Thoracic aorta (tissue), 2 donors: ENCODE results near the gene NRP1. TPM values are rescaled to one million over a fixed set of nuclear protein-coding genes. Genes with fewer than 3 reads are reported as not detected.

Source experiments
- ATAC-seq: fragments of 150-250 bp; one replicate; pipeline ENCODE4 v1.8.0; 2017; ENCODE audit warnings: low read depth; ENCODE audit not compliant: insufficient number of reproducible peaks, low FRiP score
- DNase-seq: peaks from one replicate; pipeline ENCODE4 v3.0.0-alpha.2; 2020; ENCODE audit warnings: low spot score
- H3K27ac ChIP-seq, 2 donors: fragments of 200-600 bp; sonication (generic); 1 replicate in 1 of 2; 2 replicates in 1 of 2; pipeline ENCODE4 v1.5.1; 2016; ENCODE audit warnings: mild to moderate bottlenecking in 2 of 2, moderate library complexity in 2 of 2
- H3K27me3 ChIP-seq: fragments of 200-600 bp; sonication (generic); replicated peaks from 2 replicates; pipeline ENCODE4 v1.6.0; 2016; ENCODE audit warnings: mild to moderate bottlenecking; ENCODE audit not compliant: insufficient read depth
- H3K36me3 ChIP-seq: fragments of 200-600 bp; sonication (generic); one replicate; pipeline ENCODE4 v1.5.1; 2016
- H3K4me1 ChIP-seq, 2 donors: fragments of 200-600 bp; sonication (generic); 1 replicate in 1 of 2; 2 replicates in 1 of 2; pipeline versions ENCODE4 v1.5.1 to v1.6.0; 2016; ENCODE audit warnings: low read depth in 2 of 2, mild to moderate bottlenecking in 1 of 2; ENCODE audit not compliant: control insufficient read depth in 1 of 2
- H3K4me3 ChIP-seq: fragments of 200-600 bp; sonication (generic); 2 replicates; pipeline ENCODE4 v1.5.1; 2016; ENCODE audit warnings: mild to moderate bottlenecking
- H3K9me3 ChIP-seq: fragments of 200-600 bp; sonication (generic); 2 replicates; pipeline ENCODE4 v1.5.1; 2016
- total RNA-seq, 2 donors: library from RNA; depleted of rRNA; stranded (reverse); fragments of >200 nt; gene quantifications; one replicate each; pipeline versions ENCODE4 v1.1.0 to v1.2.3, GENCODE V29; 2016
- TF ChIP-seq, protein P1 (sequence below): fragments of 200-600 bp; sonication (generic); IDR thresholded peaks from one replicate; pipeline ENCODE4 v1.5.1; 2019; ENCODE audit warnings: antibody characterized with exemption

The NRP1 gene
- total RNA-seq, 2 donors from 2014 or later: 66.9 to 117 TPM

DNA sequence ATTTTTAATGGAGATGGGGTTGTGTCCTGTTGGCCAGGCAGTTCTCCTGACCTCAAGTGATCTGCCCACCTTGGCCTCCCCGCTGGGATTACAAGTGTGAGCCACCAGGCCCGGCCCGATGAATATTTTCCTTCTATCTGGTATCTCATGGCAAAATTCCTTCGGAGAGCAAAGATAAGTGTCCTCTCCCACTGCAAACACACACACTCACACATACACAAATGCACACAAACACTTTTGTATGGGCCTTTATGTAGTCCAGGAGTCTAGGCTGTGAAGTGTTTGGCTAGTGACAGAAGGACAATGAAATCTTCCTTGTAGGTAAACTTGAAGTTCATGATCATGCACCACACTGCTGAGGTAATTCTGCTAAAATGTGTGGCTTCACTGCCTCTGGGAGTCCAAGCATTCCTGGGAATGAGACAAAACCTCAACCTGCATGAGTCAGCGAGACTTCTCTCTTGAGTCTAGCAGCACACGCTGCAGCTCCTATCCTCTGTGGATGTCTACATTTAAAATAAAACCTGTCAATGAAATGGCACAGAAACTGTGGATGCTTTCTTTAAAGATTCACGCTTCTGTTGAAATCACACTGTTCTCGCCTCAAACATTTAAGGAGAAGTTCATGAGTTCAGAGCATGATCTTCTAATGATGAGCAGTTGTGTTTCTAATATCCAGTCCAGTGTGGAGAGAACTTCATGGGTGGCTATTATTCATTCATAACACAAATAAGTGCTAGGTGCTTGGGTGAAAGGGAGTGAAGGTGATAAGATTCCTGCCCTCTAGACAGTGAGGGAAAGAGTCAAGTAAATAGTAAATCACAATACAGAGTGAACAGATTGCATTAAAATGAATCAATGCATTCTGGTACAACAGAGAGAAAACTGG is 96.5 kb downstream of the NRP1 start:
- Histone ChIP-seq H3K9me3 (no peaks in the 10 kb centered on the region), H3K27me3 (no peaks in the 10 kb centered on the region), H3K4me3 (no peak overlapping the region), H3K27ac (no peak overlapping the region), H3K4me1 (peaks cover 13 to 34% of the 10 kb centered on the region in 2 donors), H3K36me3 (no peaks in the 10 kb centered on the region)
- DNase-seq (no peak), ATAC-seq (no peak)
- TF ChIP-seq, protein P1, sequence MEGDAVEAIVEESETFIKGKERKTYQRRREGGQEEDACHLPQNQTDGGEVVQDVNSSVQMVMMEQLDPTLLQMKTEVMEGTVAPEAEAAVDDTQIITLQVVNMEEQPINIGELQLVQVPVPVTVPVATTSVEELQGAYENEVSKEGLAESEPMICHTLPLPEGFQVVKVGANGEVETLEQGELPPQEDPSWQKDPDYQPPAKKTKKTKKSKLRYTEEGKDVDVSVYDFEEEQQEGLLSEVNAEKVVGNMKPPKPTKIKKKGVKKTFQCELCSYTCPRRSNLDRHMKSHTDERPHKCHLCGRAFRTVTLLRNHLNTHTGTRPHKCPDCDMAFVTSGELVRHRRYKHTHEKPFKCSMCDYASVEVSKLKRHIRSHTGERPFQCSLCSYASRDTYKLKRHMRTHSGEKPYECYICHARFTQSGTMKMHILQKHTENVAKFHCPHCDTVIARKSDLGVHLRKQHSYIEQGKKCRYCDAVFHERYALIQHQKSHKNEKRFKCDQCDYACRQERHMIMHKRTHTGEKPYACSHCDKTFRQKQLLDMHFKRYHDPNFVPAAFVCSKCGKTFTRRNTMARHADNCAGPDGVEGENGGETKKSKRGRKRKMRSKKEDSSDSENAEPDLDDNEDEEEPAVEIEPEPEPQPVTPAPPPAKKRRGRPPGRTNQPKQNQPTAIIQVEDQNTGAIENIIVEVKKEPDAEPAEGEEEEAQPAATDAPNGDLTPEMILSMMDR: no peak

- ATAC-seq: no peak
- Histone ChIP-seq H3K9me3 (no peaks in the 10 kb centered on the region), H3K4me1 (peaks cover 13 to 34% of the 10 kb centered on the region in 2 donors), H3K27ac (no peak overlapping the region), H3K27me3 (no peaks in the 10 kb centered on the region), H3K36me3 (no peaks in the 10 kb centered on the region), H3K4me3 (no peak overlapping the region)
- TF ChIP-seq, protein P1: no peak
- no peak for DNase-seq
Measured at GRCh38 chr10:33236916-33237315, 97.6 kb downstream of the NRP1 start.

- no peak for DNase-seq
- Histone ChIP-seq H3K4me1 (peaks cover 13 to 34% of the 10 kb centered on the region in 2 donors), H3K27ac (no peak overlapping the region), H3K9me3 (no peaks in the 10 kb centered on the region), H3K27me3 (no peaks in the 10 kb centered on the region), H3K4me3 (no peak overlapping the region), H3K36me3 (no peaks in the 10 kb centered on the region)
- TF ChIP-seq, protein P1: no peak
- ATAC-seq: no peak
Measured at GRCh38 chr10:33235951-33236350, 98.5 kb downstream of the NRP1 start.

DNA sequence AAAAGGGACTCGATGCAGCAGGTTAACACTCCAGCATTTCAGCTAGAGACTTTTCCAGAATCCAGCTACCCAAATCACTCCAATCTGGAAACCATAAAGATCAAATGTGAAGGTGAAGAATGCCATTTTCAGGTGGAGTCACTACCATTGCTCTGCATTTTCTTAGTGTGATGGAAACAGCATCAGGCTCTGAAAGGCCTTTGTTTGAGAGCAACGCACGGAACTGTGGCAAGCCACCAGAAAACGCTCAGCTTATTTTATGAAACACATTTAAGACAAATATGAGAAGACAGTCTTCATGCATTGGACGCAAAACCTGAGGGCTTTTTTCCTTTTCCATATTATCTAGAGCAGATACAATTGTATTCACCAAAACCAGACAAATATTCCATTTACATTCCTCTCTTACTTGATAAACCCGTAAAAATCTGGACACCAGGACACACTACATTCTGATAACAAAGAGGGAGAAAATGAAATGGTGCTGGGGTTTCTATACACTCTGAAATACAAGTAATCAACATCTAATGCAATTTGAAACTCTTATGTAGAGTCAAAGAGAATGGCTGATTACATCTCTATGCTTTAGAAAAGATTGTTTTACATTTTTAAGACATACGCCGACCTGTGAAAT is 99.1 kb downstream of the NRP1 start:
- DNase-seq: no peak
- peaks cover 13 to 30% of the 10 kb centered on the region in 2 donors for H3K4me1 ChIP-seq
- no peak for ATAC-seq
- H3K36me3 ChIP-seq: no peaks in the 10 kb centered on the region
- H3K9me3 ChIP-seq: no peaks in the 10 kb centered on the region
- H3K27me3 ChIP-seq: no peaks in the 10 kb centered on the region
- peak overlapping the region; percentile 47 to 48 for H3K27ac ChIP-seq
- H3K4me3 ChIP-seq: peak overlapping the region; percentile 28
- TF ChIP-seq, protein P1: no peak

DNA sequence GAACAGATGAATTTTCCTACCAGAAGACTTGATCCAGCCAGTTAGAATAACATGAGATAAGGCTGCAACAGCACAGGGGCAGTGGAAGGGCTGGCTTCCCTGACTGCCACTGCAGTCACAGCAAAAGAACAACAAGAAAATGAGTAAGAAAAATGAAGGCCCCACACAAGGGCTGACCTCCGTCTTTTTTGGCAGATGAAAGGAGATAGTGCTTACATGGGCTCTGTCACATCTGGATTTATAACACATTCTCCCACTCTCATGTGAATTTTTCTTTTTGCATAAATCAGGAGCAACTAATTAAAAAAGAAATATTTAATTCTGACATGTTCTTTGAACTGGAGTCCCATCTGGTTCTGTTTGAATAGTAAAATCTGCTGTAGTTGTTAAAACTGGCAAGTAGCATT is 99.6 kb downstream of the NRP1 start:
- Histone ChIP-seq H3K4me1 (peaks cover 13 to 30% of the 10 kb centered on the region in 2 donors), H3K36me3 (no peaks in the 10 kb centered on the region), H3K27ac (peak overlapping the region; percentile 47 to 48), H3K27me3 (no peaks in the 10 kb centered on the region), H3K9me3 (no peaks in the 10 kb centered on the region), H3K4me3 (peak overlapping the region; percentile 28)
- TF ChIP-seq, protein P1: no peak
- DNase-seq (no peak), ATAC-seq (no peak)
